ENCODE measurements around the gene ZNF276.

The ZNF276 gene

GRCh38 chr16:89705006-89705405 is 16.3 kb upstream of the ZNF276 start:
- DNase-seq (ENCODE audit: insufficient read length, low spot score) (no peak), FAIRE-seq (no peak)
- no peak for TF ChIP-seq CTCF (IDR thresholded peaks at IDR 0.05; ENCODE audit: insufficient read depth, missing control alignments)

GRCh38 chr16:89706518-89707260 is 14.6 kb upstream of the ZNF276 start:
- FAIRE-seq (no peak), DNase-seq (ENCODE audit: insufficient read length, low spot score) (no peak)
- TF ChIP-seq CTCF (IDR thresholded peaks at IDR 0.05; ENCODE audit: insufficient read depth, missing control alignments), result no peak

GRCh38 chr16:89707695-89708094 is 13.6 kb upstream of the ZNF276 start:
- DNase-seq (ENCODE audit: insufficient read length, low spot score) (no peak), FAIRE-seq (no peak)
- no peak for TF ChIP-seq CTCF (IDR thresholded peaks at IDR 0.05; ENCODE audit: insufficient read depth, missing control alignments)

GRCh38 chr16:89708481-89708931 is 12.8 kb upstream of the ZNF276 start:
- no peak for TF ChIP-seq CTCF (IDR thresholded peaks at IDR 0.05; ENCODE audit: insufficient read depth, missing control alignments)
- FAIRE-seq (no peak), DNase-seq (ENCODE audit: insufficient read length, low spot score) (no peak)

GRCh38 chr16:89709166-89709565 is 12.2 kb upstream of the ZNF276 start:
- TF ChIP-seq CTCF (IDR thresholded peaks at IDR 0.05; ENCODE audit: insufficient read depth, missing control alignments), result no peak
- DNase-seq (ENCODE audit: insufficient read length, low spot score), result no peak
- FAIRE-seq, result no peak

- DNase-seq (ENCODE audit: insufficient read length, low spot score) (no peak), FAIRE-seq (no peak)
- TF ChIP-seq CTCF (IDR thresholded peaks at IDR 0.05; ENCODE audit: insufficient read depth, missing control alignments), result no peak
These were observed 11.5 kb upstream of the ZNF276 start for GRCh38 chr16:89709716-89710432.
